ENCODE data around the gene HDDC2.

HDDC2 gene

DNA sequence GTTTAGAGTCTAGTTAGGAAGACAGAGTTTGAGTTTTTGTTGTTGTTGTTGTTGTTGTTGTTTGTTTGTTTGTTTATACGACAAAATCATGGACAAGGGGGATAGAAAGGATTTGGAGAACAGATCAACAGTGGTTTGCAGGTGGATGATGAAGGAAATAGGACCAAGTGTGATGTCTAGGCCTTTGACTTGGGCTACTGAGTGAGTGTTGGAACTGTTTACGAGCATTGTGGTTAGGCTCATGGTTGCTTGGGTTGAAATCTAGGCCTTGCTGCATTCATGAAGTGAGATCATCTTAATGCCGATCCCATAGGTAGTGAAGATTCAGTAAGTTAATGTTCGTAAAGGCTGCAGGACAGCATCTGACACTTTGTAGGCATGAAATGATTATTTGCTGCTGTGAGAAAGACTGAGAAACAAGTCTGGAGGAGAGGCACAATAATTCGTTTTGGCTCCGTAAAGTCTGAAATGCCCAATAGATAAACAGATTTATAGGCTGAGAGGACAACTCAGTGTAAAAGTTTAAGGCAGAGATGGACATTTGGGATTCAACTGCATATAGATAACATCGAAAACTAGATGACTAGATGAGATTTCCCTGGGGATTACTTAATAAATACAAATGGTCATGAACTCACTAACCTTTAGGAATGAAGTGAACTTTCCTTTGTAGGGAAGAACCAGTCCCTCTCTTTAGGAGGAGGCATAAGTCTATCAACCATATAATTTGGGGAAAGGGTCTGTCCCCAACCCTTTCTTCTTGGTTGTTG lies 70.0 kb downstream of the HDDC2 start:
- no peak for FAIRE-seq

- FAIRE-seq = no peak
These were observed 70.6 kb downstream of the HDDC2 start for GRCh38 chr6:125231133-125231532.

DNA sequence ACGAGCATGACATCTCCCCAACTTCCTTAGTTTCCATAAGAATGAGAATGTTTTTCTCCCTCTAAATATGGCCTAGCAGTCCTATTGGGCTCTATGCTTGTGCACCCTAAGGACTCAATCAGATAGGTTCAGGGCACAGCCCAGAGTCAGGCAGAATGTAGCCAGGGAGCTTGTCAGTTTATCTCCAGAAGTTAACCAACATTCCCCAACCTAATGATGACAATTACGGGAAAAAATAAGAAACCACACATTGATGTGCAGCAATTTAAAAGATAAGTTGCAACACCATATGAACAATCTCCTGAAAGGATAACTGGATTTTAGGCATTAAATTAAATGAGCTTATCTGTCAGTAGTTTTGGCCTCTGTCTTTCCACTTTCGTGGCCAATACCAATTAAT lies 71.1 kb downstream of the HDDC2 start:
- FAIRE-seq = no peak

GRCh38 chr6:125228981-125229479 lies 72.7 kb downstream of the HDDC2 start:
- no peak for FAIRE-seq

DNA sequence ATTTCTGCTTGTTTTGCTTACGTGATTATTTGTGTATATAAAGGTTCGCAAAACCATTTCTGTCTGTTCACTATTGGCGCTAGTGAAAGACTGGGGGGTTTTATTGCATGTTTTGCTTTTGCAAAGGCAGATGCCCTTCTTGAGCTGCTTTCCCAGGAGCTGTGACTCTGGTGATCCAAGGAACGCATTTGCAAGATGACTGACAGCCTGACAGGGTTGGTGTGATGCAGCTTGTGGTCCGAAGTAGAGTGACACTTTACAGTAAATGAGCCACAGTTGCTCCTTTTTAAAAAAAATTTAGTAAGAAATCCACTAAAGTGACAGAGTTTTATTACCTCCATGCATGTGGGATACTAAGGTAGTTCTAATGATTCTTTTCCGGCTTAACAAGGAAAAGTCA lies 74.5 kb downstream of the HDDC2 start:
- FAIRE-seq = no peak

All from G401.6 (cell line).